OCI-LY7 (cell line): ENCODE data around the gene RIMS3.

ENCODE experiments used
- CTCF ChIP-seq: fragments of 200-600 bp; sonication (generic); conservative IDR thresholded peaks from 2 replicates; pipeline ENCODE4 v1.5.1; 2014; ENCODE audit warnings: mild to moderate bottlenecking, antibody characterized with exemption, low read length, moderate library complexity, mixed read lengths
- EZH2phosphoT487 ChIP-seq: fragments of 200-600 bp; sonication (generic); IDR thresholded peaks from 2 replicates; pipeline ENCODE4 v1.6.1; 2018; ENCODE audit warnings: low read depth, borderline replicate concordance, mild to moderate bottlenecking, mixed run types, antibody characterized with exemption, low read length, moderate library complexity, mixed read lengths

GRCh38 chr1:40706626-40707025 lies 41.1 kb upstream of the RIMS3 start:
- no peak for TF ChIP-seq CTCF
- TF ChIP-seq EZH2phosphoT487, result no peak
